Neural cell (in vitro differentiated cells): ENCODE measurements around the gene SCO1. TPM values are rescaled to one million over a fixed set of nuclear protein-coding genes. Genes with fewer than 3 reads are reported as not detected.

Source experiments
- H2AFZ ChIP-seq: fragments of 200-600, 300-800 bp; sonication (generic), shearing (Covaris generic); 2 replicates; pipeline ENCODE4 v1.6.0; 2014; ENCODE audit warnings: low read depth, mild to moderate bottlenecking, antibody characterized with exemption, low read length, moderate library complexity
- H3F3A ChIP-seq: fragments of 200-600 bp; shearing (Covaris generic); 2 replicates; pipeline ENCODE4 v1.6.1; 2016; ENCODE audit warnings: mild to moderate bottlenecking, moderate library complexity, mixed read lengths, antibody characterized with exemption, low read length; ENCODE audit not compliant: insufficient read depth, poor library complexity, severe bottlenecking
- H3K27ac ChIP-seq: fragments of 200-600, 300-800 bp; sonication (generic), shearing (Covaris generic); 2 replicates; pipeline ENCODE4 v1.5.1; 2014; ENCODE audit warnings: mild to moderate bottlenecking, low read length, moderate library complexity
- H3K27me3 ChIP-seq: fragments of 300-800, 200-600 bp; sonication (generic), shearing (Covaris generic); 2 replicates; pipeline ENCODE4 v1.6.0; 2014; ENCODE audit warnings: mild to moderate bottlenecking, low read depth, low read length, moderate library complexity; ENCODE audit not compliant: insufficient read depth
- H3K36me3 ChIP-seq: fragments of 300-800, 200-600 bp; sonication (generic), shearing (Covaris generic); 2 replicates; pipeline ENCODE4 v1.5.1; 2014; ENCODE audit warnings: mild to moderate bottlenecking, antibody characterized with exemption, low read length, moderate library complexity; ENCODE audit not compliant: insufficient read depth
- H3K4me2 ChIP-seq: fragments of 300-800, 200-600 bp; sonication (generic), shearing (Covaris generic); 2 replicates; pipeline ENCODE4 v1.6.0; 2014; ENCODE audit warnings: mild to moderate bottlenecking, low read length
- H3K4me3 ChIP-seq: fragments of 300-800, 200-600 bp; sonication (generic), shearing (Covaris generic); 2 replicates; pipeline ENCODE4 v1.5.1; 2014; ENCODE audit warnings: mild to moderate bottlenecking, low read length, moderate library complexity
- H3K79me2 ChIP-seq: fragments of 200-600 bp; shearing (Covaris generic); replicated peaks from 2 replicates; pipeline ENCODE4 v1.6.0; 2014; ENCODE audit warnings: mild to moderate bottlenecking, low read length, moderate library complexity; ENCODE audit not compliant: insufficient read depth
- H3K9ac ChIP-seq: fragments of 300-800, 200-600 bp; sonication (generic), shearing (Covaris generic); 2 replicates; pipeline ENCODE4 v1.6.1; 2016; ENCODE audit warnings: mild to moderate bottlenecking, low read length, mixed read lengths
- H3K9me2 ChIP-seq: fragments of 200-600 bp; shearing (Covaris generic); 2 replicates; pipeline ENCODE4 v1.6.1; 2016; ENCODE audit warnings: mild to moderate bottlenecking, low read length, mixed read lengths; ENCODE audit not compliant: insufficient read depth
- H3K9me3 ChIP-seq: fragments of 200-600, 300-800 bp; sonication (generic), shearing (Covaris generic); 2 replicates; pipeline ENCODE4 v1.6.1; 2016; ENCODE audit warnings: mild to moderate bottlenecking, mixed run types, low read length, moderate library complexity, mixed read lengths
- H4K20me1 ChIP-seq: fragments of 200-600 bp; shearing (Covaris generic); 2 replicates; pipeline ENCODE4 v1.6.1; 2016; ENCODE audit warnings: mild to moderate bottlenecking, mixed run types; ENCODE audit not compliant: insufficient read depth
- CTCF ChIP-seq: fragments of 450-650 bp; IDR thresholded peaks from 2 replicates; pipeline ENCODE4 v1.5.1; 2014; ENCODE audit warnings: antibody characterized with exemption, mild to moderate bottlenecking, moderate library complexity; ENCODE audit not compliant: poor library complexity, severe bottlenecking
- EP300 ChIP-seq: fragments of 450-650 bp; conservative IDR thresholded peaks from 2 replicates; pipeline ENCODE4 v1.6.1; 2014; ENCODE audit warnings: antibody characterized with exemption, mild to moderate bottlenecking, moderate library complexity; ENCODE audit not compliant: poor library complexity, severe bottlenecking
- EZH2 ChIP-seq: fragments of 200-600, 300-800 bp; shearing (Covaris generic), sonication (generic); IDR thresholded peaks from 2 replicates; pipeline ENCODE4 v1.6.1; 2014; ENCODE audit warnings: antibody characterized with exemption, low read length, borderline replicate concordance, mild to moderate bottlenecking; ENCODE audit not compliant: insufficient read depth, poor library complexity, severe bottlenecking
- MXI1 ChIP-seq: fragments of 450-650 bp; conservative IDR thresholded peaks from 2 replicates; pipeline ENCODE4 v1.6.1; 2014; ENCODE audit warnings: antibody characterized with exemption, mild to moderate bottlenecking; ENCODE audit not compliant: poor library complexity, severe bottlenecking
- POLR2AphosphoS5 ChIP-seq: IDR thresholded peaks from 2 replicates; pipeline ENCODE4 v1.6.1; 2012
- RAD21 ChIP-seq: fragments of 450-650 bp; conservative IDR thresholded peaks from 2 replicates; pipeline ENCODE4 v1.6.1; 2014; ENCODE audit warnings: antibody characterized with exemption, mild to moderate bottlenecking, moderate library complexity
- REST ChIP-seq: IDR thresholded peaks from 2 replicates; pipeline ENCODE4 v1.6.1; 2012; ENCODE audit warnings: borderline replicate concordance
- SMC3 ChIP-seq: fragments of 450-650 bp; conservative IDR thresholded peaks from 2 replicates; pipeline ENCODE4 v1.6.1; 2014; ENCODE audit warnings: antibody characterized with exemption, mild to moderate bottlenecking, moderate library complexity; ENCODE audit not compliant: poor library complexity
- TAF1 ChIP-seq: IDR thresholded peaks from 2 replicates; pipeline ENCODE4 v1.6.1; 2012; ENCODE audit warnings: low read depth
- polyA plus RNA-seq: library from polyadenylated mRNA; depleted of rRNA; stranded (reverse); fragments of >200 nt; gene quantifications from 2 replicates; pipeline ENCODE4 v1.2.3, GENCODE V29; 2014

SCO1 gene
- polyA plus RNA-seq, 1 donor from 2014 or later, result 28.8 TPM

DNA sequence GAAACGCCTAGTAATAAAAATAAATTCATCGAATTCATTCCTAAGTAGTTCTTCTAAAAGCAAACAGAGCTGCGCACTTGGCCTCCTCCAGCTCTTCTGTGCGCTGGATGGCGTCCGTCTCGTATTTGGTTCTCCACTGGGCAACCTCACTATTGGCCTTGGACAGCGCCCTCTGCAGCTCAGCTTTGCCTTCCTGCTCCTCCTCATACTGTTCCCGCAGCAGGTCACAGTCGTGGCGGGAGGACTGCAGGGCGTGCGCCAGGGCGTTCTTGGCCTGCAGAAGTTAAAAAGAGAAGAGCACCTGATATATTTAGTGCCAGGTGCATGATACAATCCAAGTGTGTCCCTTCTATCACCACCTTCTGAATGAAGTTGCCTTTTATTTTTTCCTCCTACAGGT, 62.0 kb downstream of the SCO1 start:
- H3K36me3 ChIP-seq, result no peaks in the 10 kb centered on the region
- no peaks in the 10 kb centered on the region for H4K20me1 ChIP-seq
- H3K4me2 ChIP-seq, result no peak overlapping the region
- no peaks in the 10 kb centered on the region for H3K9me2 ChIP-seq
- no peak overlapping the region for H3K4me3 ChIP-seq
- no peak overlapping the region for H3K27ac ChIP-seq
- no peak overlapping the region for H2AFZ ChIP-seq
- H3F3A ChIP-seq, result no peaks in the 10 kb centered on the region
- H3K27me3 ChIP-seq, result no peaks in the 10 kb centered on the region
- no peak for TF ChIP-seq MXI1
- no peak for TF ChIP-seq CTCF
- TF ChIP-seq EP300, result no peak
- no peak for TF ChIP-seq SMC3
- no peak for TF ChIP-seq RAD21
- TF ChIP-seq REST, result no peak
- TF ChIP-seq TAF1, result no peak
- TF ChIP-seq EZH2, result no peak
- TF ChIP-seq POLR2AphosphoS5, result no peak
- no peak overlapping the region for H3K9ac ChIP-seq
- no peaks in the 10 kb centered on the region for H3K79me2 ChIP-seq
- no peaks in the 10 kb centered on the region for H3K9me3 ChIP-seq

GRCh38 chr17:10633738-10634379, 63.5 kb downstream of the SCO1 start:
- no peaks in the 10 kb centered on the region for H3K36me3 ChIP-seq
- H3K4me2 ChIP-seq, result no peak overlapping the region
- H3K9me3 ChIP-seq, result no peaks in the 10 kb centered on the region
- no peak overlapping the region for H3K9ac ChIP-seq
- no peaks in the 10 kb centered on the region for H4K20me1 ChIP-seq
- no peaks in the 10 kb centered on the region for H3F3A ChIP-seq
- TF ChIP-seq EP300, result no peak
- no peak for TF ChIP-seq REST
- no peak for TF ChIP-seq MXI1
- no peak for TF ChIP-seq CTCF
- TF ChIP-seq SMC3, result no peak
- no peak for TF ChIP-seq POLR2AphosphoS5
- TF ChIP-seq TAF1, result no peak
- TF ChIP-seq RAD21, result no peak
- no peak for TF ChIP-seq EZH2
- H3K27me3 ChIP-seq, result no peaks in the 10 kb centered on the region
- H2AFZ ChIP-seq, result no peak overlapping the region
- H3K9me2 ChIP-seq, result no peaks in the 10 kb centered on the region
- H3K4me3 ChIP-seq, result no peak overlapping the region
- H3K79me2 ChIP-seq, result no peaks in the 10 kb centered on the region
- H3K27ac ChIP-seq, result no peak overlapping the region
